GM23248 (cell line): ENCODE measurements around the gene SH3RF3. TPM values are rescaled to one million over a fixed set of nuclear protein-coding genes. Genes with fewer than 3 reads are reported as not detected.

Experiments
- DNase-seq: peaks from one replicate; pipeline ENCODE4 v3.0.0-alpha.2; 2015
- H2AFZ ChIP-seq: fragments of 200-600 bp; sonication (generic); 2 replicates; pipeline ENCODE4 v1.6.1; 2016; ENCODE audit warnings: antibody characterized with exemption
- H3F3A ChIP-seq: fragments of 200-600 bp; sonication (generic); 2 replicates; pipeline ENCODE4 v1.6.1; 2016; ENCODE audit warnings: mild to moderate bottlenecking, antibody characterized with exemption, mixed run types; ENCODE audit not compliant: insufficient read depth
- H3K27ac ChIP-seq: fragments of 200-600 bp; sonication (generic); 2 replicates; pipeline ENCODE4 v1.5.1; 2016; ENCODE audit warnings: mild to moderate bottlenecking
- H3K27me3 ChIP-seq: fragments of 200-600 bp; sonication (generic); replicated peaks from 2 replicates; pipeline ENCODE4 v1.6.1; 2016; ENCODE audit warnings: mild to moderate bottlenecking; ENCODE audit not compliant: insufficient read depth
- H3K36me3 ChIP-seq: fragments of 200-600 bp; sonication (generic); 2 replicates; pipeline ENCODE4 v1.6.1; 2016; ENCODE audit warnings: low read depth, mild to moderate bottlenecking
- H3K4me1 ChIP-seq: fragments of 200-600 bp; sonication (generic); 2 replicates; pipeline ENCODE4 v1.6.1; 2016; ENCODE audit warnings: mild to moderate bottlenecking; ENCODE audit not compliant: insufficient read depth
- H3K4me2 ChIP-seq: fragments of 200-600 bp; sonication (generic); one replicate; pipeline ENCODE4 v1.6.1; 2016; ENCODE audit warnings: mild to moderate bottlenecking; ENCODE audit not compliant: unreplicated experiment
- H3K4me3 ChIP-seq: fragments of 200-600 bp; sonication (generic); 2 replicates; pipeline ENCODE4 v1.5.1; 2016; ENCODE audit warnings: mild to moderate bottlenecking
- H3K79me2 ChIP-seq: fragments of 200-600 bp; sonication (generic); 2 replicates; pipeline ENCODE4 v1.6.1; 2016; ENCODE audit warnings: mild to moderate bottlenecking; ENCODE audit not compliant: insufficient read depth
- H3K9ac ChIP-seq: fragments of 200-600 bp; sonication (generic); 2 replicates; pipeline ENCODE4 v1.6.1; 2016; ENCODE audit warnings: mild to moderate bottlenecking
- H3K9me2 ChIP-seq: fragments of 200-600 bp; sonication (generic); 2 replicates; pipeline ENCODE4 v1.6.1; 2016; ENCODE audit warnings: mixed run types, mild to moderate bottlenecking, moderate library complexity; ENCODE audit not compliant: insufficient read depth
- H3K9me3 ChIP-seq: fragments of 200-600 bp; sonication (generic); one replicate; pipeline ENCODE4 v1.6.1; 2017; ENCODE audit warnings: low read depth
- H4K20me1 ChIP-seq: fragments of 200-600 bp; sonication (generic); 2 replicates; pipeline ENCODE4 v1.6.0; 2016; ENCODE audit not compliant: insufficient read depth
- EZH2 ChIP-seq: fragments of 200-600 bp; sonication (generic); IDR thresholded peaks from 2 replicates; pipeline ENCODE4 v1.6.1; 2018; ENCODE audit warnings: antibody characterized with exemption, mild to moderate bottlenecking; ENCODE audit not compliant: insufficient read depth, poor library complexity, severe bottlenecking
- EZH2phosphoT487 ChIP-seq: fragments of 200-600 bp; sonication (generic); IDR thresholded peaks from 2 replicates; pipeline ENCODE4 v1.6.1; 2018; ENCODE audit warnings: antibody characterized with exemption, moderate library complexity, mild to moderate bottlenecking, low read depth; ENCODE audit not compliant: insufficient read depth
- WGBS, 2 experiments: methylation state at CpG; one replicate each; pipeline ENCODE4 v1.1.6; 2015 to 2017; ENCODE audit warnings: low lambda C conversion rate in 2 of 2, low coverage in 1 of 2; ENCODE audit errors: missing lambda C conversion rate in 2 of 2; 5-methylcytosine and 5-hydroxymethylcytosine counted together
- in situ Hi-C: fragments of 300-500 bp; cut with MboI; formaldehyde crosslinking; loops from 2 replicates; pipeline ENCODE4 v1.15.0; 2020
- polyA plus RNA-seq: library from polyadenylated mRNA; unstranded; fragments of >200 nt; fragmentation: Nextera tagmentation; extraction: Ambion mirVana; gene quantifications from 2 replicates; pipeline ENCODE4 v1.2.1, GENCODE V29; 2016
- total RNA-seq: library from RNA; depleted of rRNA; stranded (reverse); fragments of >200 nt; shearing (Covaris generic); gene quantifications from 2 replicates; pipeline ENCODE4 v1.2.3, GENCODE V29; 2014

Gene SH3RF3
- total and polyA plus RNA-seq, 2 experiments from 2014 or later = 1.5 to 5.2 TPM

DNA sequence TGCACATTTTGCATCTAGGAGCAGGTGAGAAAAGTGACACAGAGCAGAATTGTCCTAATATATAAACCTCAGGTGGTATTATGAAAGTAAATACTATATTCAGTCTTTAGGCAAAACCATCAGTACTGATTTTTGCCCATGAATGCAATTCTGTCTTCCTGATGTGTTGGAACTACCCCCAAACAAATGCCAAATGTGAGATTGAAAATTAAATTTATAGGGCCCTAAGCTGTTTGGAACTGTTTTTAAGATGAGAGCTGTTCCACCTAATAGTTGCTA, 115.2 kb downstream of the SH3RF3 start:
- peaks cover 43% of the 10 kb centered on the region for H3K4me1 ChIP-seq
- peaks cover 20% of the 10 kb centered on the region for H3K79me2 ChIP-seq
- no peaks in the 10 kb centered on the region for H4K20me1 ChIP-seq
- no peak overlapping the region for H3K4me3 ChIP-seq
- no peak for DNase-seq
- H3K9me3 ChIP-seq = no peaks in the 10 kb centered on the region
- H3K36me3 ChIP-seq = no peaks in the 10 kb centered on the region
- 0 out of 2 replicates have a peak, but pooled peaks cover 3% of the 10 kb centered on the region for H3K27me3 ChIP-seq
- no peak overlapping the region for H2AFZ ChIP-seq
- H3K27ac ChIP-seq = no peak overlapping the region
- H3K9ac ChIP-seq = no peak overlapping the region
- H3F3A ChIP-seq = peaks cover 32% of the 10 kb centered on the region
- H3K4me2 ChIP-seq = no peak overlapping the region
- no peaks in the 10 kb centered on the region for H3K9me2 ChIP-seq
- no peak for TF ChIP-seq EZH2phosphoT487
- no peak for TF ChIP-seq EZH2
- in situ Hi-C loops = no loop called here

DNA sequence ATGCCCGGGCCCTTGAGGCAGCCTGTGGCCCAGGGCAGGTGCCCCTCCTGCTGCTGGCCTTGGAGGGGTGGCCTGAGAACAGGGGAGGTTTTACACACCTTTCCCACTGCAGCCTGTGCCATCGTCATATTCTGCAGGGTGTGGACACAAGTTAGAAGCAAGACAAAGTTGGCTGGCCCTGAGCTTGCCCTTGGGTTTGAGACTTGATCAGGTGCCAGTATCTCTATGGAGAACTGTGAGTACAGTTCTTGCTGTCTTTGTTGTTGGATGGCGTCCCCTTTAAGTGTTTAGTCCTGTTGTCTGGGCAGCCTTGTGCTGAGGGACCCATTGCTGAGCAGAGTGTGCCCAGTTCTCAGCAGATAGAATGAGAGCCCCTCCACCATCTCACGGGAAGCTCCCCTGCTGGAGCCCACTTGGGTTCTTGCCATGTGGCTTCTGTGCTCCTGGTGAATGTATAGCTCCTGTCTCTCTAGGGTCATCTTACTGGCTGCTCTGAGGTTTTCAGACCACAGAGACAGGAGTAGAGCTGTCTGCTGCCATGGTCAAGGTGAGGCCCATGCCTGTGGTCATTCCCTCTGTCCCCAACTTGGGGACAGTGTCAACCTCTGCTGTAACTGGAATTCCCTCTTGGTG, 115.9 kb downstream of the SH3RF3 start:
- in situ Hi-C loops = no loop called here
- H2AFZ ChIP-seq = no peak overlapping the region
- H3K36me3 ChIP-seq = no peaks in the 10 kb centered on the region
- H3F3A ChIP-seq = peaks cover 32% of the 10 kb centered on the region
- 0 out of 2 replicates have a peak, but pooled peaks cover 3% of the 10 kb centered on the region for H3K27me3 ChIP-seq
- no peak overlapping the region for H3K4me2 ChIP-seq
- no peak for TF ChIP-seq EZH2
- no peak for DNase-seq
- no peaks in the 10 kb centered on the region for H4K20me1 ChIP-seq
- peaks cover 37% of the 10 kb centered on the region for H3K4me1 ChIP-seq
- H3K4me3 ChIP-seq = no peak overlapping the region
- H3K9me2 ChIP-seq = no peaks in the 10 kb centered on the region
- no peaks in the 10 kb centered on the region for H3K9me3 ChIP-seq
- no peak overlapping the region for H3K9ac ChIP-seq
- peaks cover 20% of the 10 kb centered on the region for H3K79me2 ChIP-seq
- no peak overlapping the region for H3K27ac ChIP-seq
- 93 to 100% methylated on average over 4 of the region's 4 CpGs for WGBS, 2 experiments

- Histone ChIP-seq H3K79me2 (peaks cover 20% of the 10 kb centered on the region), H3K36me3 (no peaks in the 10 kb centered on the region), H3K4me2 (no peak overlapping the region), H4K20me1 (no peaks in the 10 kb centered on the region), H3K27ac (no peak overlapping the region), H3K4me1 (peaks cover 28% of the 10 kb centered on the region), H3K9ac (no peak overlapping the region), H3K9me3 (no peaks in the 10 kb centered on the region), H3K4me3 (no peak overlapping the region), H2AFZ (no peak overlapping the region), H3K27me3 (0 out of 2 replicates have a peak, but pooled peaks cover 3% of the 10 kb centered on the region), H3F3A (peaks cover 30% of the 10 kb centered on the region), H3K9me2 (no peaks in the 10 kb centered on the region)
- WGBS, 2 experiments = 91% methylated on average over 10 of the region's 10 CpGs
- in situ Hi-C loops = no loop called here
- no peak for DNase-seq
- no peak for TF ChIP-seq EZH2
- TF ChIP-seq EZH2phosphoT487 = no peak
Measured at GRCh38 chr2:109246176-109246575, 117.2 kb downstream of the SH3RF3 start.

DNA sequence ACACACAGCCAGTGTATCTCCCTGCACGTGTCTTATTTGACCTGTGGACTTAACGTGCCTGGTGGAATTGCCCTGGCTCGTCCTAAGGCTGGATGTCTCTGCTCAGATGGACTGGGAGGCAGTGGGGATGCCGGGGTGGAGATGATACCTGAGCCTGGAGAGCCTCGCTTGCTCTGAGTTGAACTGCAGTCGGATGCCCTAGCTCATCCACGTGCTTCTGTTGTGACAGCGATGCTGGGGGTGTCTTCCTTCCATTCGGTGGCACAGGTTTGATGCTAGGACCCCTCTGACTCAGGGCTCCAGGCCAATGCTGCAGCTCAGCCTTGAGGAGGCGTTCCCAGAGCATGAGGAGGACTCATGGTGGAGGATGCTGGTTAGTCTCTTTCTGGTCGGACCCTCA, 117.6 kb downstream of the SH3RF3 start:
- Histone ChIP-seq H4K20me1 (no peaks in the 10 kb centered on the region), H3K9ac (no peak overlapping the region), H3K4me3 (no peak overlapping the region), H3F3A (peaks cover 28% of the 10 kb centered on the region), H3K9me2 (no peaks in the 10 kb centered on the region), H3K4me2 (no peak overlapping the region), H3K79me2 (peaks cover 20% of the 10 kb centered on the region), H3K36me3 (no peaks in the 10 kb centered on the region), H3K27ac (no peak overlapping the region), H3K4me1 (peaks cover 25% of the 10 kb centered on the region), H3K9me3 (no peaks in the 10 kb centered on the region), H3K27me3 (0 out of 2 replicates have a peak, but pooled peaks cover 3% of the 10 kb centered on the region), H2AFZ (no peak overlapping the region)
- TF ChIP-seq EZH2phosphoT487 (no peak), EZH2 (no peak)
- in situ Hi-C loops = no loop called here
- WGBS, 2 experiments = 93 to 98% methylated on average over 11 of the region's 11 CpGs
- DNase-seq = no peak

- Histone ChIP-seq H3K27me3 (0 out of 2 replicates have a peak, but pooled peaks cover 3% of the 10 kb centered on the region), H3K27ac (no peak overlapping the region), H3K4me1 (peaks cover 17% of the 10 kb centered on the region), H3K4me2 (no peak overlapping the region), H3F3A (peaks cover 20% of the 10 kb centered on the region), H3K9me2 (no peaks in the 10 kb centered on the region), H3K36me3 (no peaks in the 10 kb centered on the region), H3K9ac (no peak overlapping the region), H3K9me3 (no peaks in the 10 kb centered on the region), H4K20me1 (no peaks in the 10 kb centered on the region), H3K4me3 (no peak overlapping the region), H3K79me2 (peaks cover 21% of the 10 kb centered on the region), H2AFZ (no peak overlapping the region)
- TF ChIP-seq EZH2 (no peak), EZH2phosphoT487 (no peak)
- no peak for DNase-seq
- in situ Hi-C loops = no loop called here
- 89% methylated on average over 8 of the region's 8 CpGs for WGBS, 2 experiments
Measured at GRCh38 chr2:109247340-109247739, 118.3 kb downstream of the SH3RF3 start.
